ENCODE data around the gene GNAT3. TPM values are rescaled to one million over a fixed set of nuclear protein-coding genes. Genes with fewer than 3 reads are reported as not detected.

The GNAT3 gene
- total RNA-seq, 1 experiment from 2014 or later: not detected

GRCh38 chr7:80464211-80464610 is 47.7 kb downstream of the GNAT3 start:
- intact Hi-C loops (cut with micrococcal nuclease; ENCODE audit: unreplicated experiment): no loop called here
- no peaks in the 10 kb centered on the region for H3K36me3 ChIP-seq (ENCODE audit: low read depth)
- POLR2A ChIA-PET (ENCODE audit: unreplicated experiment): no interaction called here

GRCh38 chr7:80463272-80463920 is 48.5 kb downstream of the GNAT3 start:
- H3F3A ChIP-seq (ENCODE audit: insufficient read depth, low read depth): no peaks in the 10 kb centered on the region
- H3K9me2 ChIP-seq (ENCODE audit: insufficient read depth): no peaks in the 10 kb centered on the region
- CTCF ChIA-PET: no interaction called here
- H3K4me1 ChIP-seq (replicated peaks; ENCODE audit: insufficient read depth): no peaks in the 10 kb centered on the region
- H4K20me1 ChIP-seq (ENCODE audit: insufficient read depth): no peaks in the 10 kb centered on the region
- H3K36me3 ChIP-seq (ENCODE audit: low read depth): no peaks in the 10 kb centered on the region
- H2AFZ ChIP-seq: no peak overlapping the region
- no peak for TF ChIP-seq CTCF (conservative IDR thresholded peaks at IDR 0.05)
- TF ChIP-seq EZH2 (IDR thresholded peaks at IDR 0.05; ENCODE audit: low read depth): no peak
- POLR2A ChIA-PET (ENCODE audit: unreplicated experiment): no interaction called here
- H3K4me3 ChIP-seq: no peak overlapping the region
- intact Hi-C loops (cut with micrococcal nuclease; ENCODE audit: unreplicated experiment): no loop called here
- no peaks in the 10 kb centered on the region for H3K27me3 ChIP-seq (ENCODE audit: insufficient read depth, low read depth)
- no peak overlapping the region for H3K4me2 ChIP-seq
- no peaks in the 10 kb centered on the region for H3K9me3 ChIP-seq (ENCODE audit: insufficient read depth, low read depth)
- BruUV-seq (replicated peaks): no TSS peak
- H3K27ac ChIP-seq: no peak overlapping the region
- H3K79me2 ChIP-seq (ENCODE audit: low read depth): no peaks in the 10 kb centered on the region
- no peak for DNase-seq

More at GRCh38 chr7:80464211-80464610, 47.7 kb downstream of the GNAT3 start:
- DNase-seq: no peak
- BruUV-seq (replicated peaks): no TSS peak
- no peaks in the 10 kb centered on the region for H4K20me1 ChIP-seq (ENCODE audit: insufficient read depth)
- H3K4me2 ChIP-seq: no peak overlapping the region
- TF ChIP-seq EZH2 (IDR thresholded peaks at IDR 0.05; ENCODE audit: low read depth) (no peak), CTCF (conservative IDR thresholded peaks at IDR 0.05) (no peak)
- CTCF ChIA-PET: no interaction called here
- H3K79me2 ChIP-seq (ENCODE audit: low read depth): no peaks in the 10 kb centered on the region
- H3F3A ChIP-seq (ENCODE audit: insufficient read depth, low read depth): no peaks in the 10 kb centered on the region
- no peaks in the 10 kb centered on the region for H3K9me2 ChIP-seq (ENCODE audit: insufficient read depth)
- no peak overlapping the region for H3K4me3 ChIP-seq
- no peaks in the 10 kb centered on the region for H3K4me1 ChIP-seq (replicated peaks; ENCODE audit: insufficient read depth)
- H2AFZ ChIP-seq: peak overlapping the region; percentile 30; the same call in 1 of the 2 replicates
- H3K27me3 ChIP-seq (ENCODE audit: insufficient read depth, low read depth): no peaks in the 10 kb centered on the region
- H3K27ac ChIP-seq: no peak overlapping the region
- no peaks in the 10 kb centered on the region for H3K9me3 ChIP-seq (ENCODE audit: insufficient read depth, low read depth)

- Histone ChIP-seq H4K20me1 (ENCODE audit: insufficient read depth) (no peaks in the 10 kb centered on the region), H3K4me1 (replicated peaks; ENCODE audit: insufficient read depth) (no peaks in the 10 kb centered on the region), H3K9me3 (ENCODE audit: insufficient read depth, low read depth) (no peaks in the 10 kb centered on the region), H3K36me3 (ENCODE audit: low read depth) (no peaks in the 10 kb centered on the region), H3K9me2 (ENCODE audit: insufficient read depth) (no peaks in the 10 kb centered on the region), H2AFZ (no peak overlapping the region), H3K79me2 (ENCODE audit: low read depth) (no peaks in the 10 kb centered on the region), H3K27me3 (ENCODE audit: insufficient read depth, low read depth) (no peaks in the 10 kb centered on the region), H3K4me3 (no peak overlapping the region), H3K27ac (no peak overlapping the region), H3F3A (ENCODE audit: insufficient read depth, low read depth) (no peaks in the 10 kb centered on the region), H3K4me2 (no peak overlapping the region)
- ChIA-PET POLR2A (ENCODE audit: unreplicated experiment) (no interaction called here), CTCF (no interaction called here)
- intact Hi-C loops (cut with micrococcal nuclease; ENCODE audit: unreplicated experiment): no loop called here
- no peak for DNase-seq
- no peak for TF ChIP-seq EZH2 (IDR thresholded peaks at IDR 0.05; ENCODE audit: low read depth)
- TF ChIP-seq CTCF (conservative IDR thresholded peaks at IDR 0.05): no peak
- BruUV-seq (replicated peaks): no TSS peak
Measured at GRCh38 chr7:80460857-80461256, 51.0 kb downstream of the GNAT3 start.
